Cerebellar nuclear complex (tissue), 1 donor: ENCODE results near the gene SLC35A5.

ENCODE experiments used
- DNase-seq, 2 experiments: peaks; one replicate each; lab custom pipeline; 2025; lab: John Stamatoyannopoulos, UW

The SLC35A5 gene

GRCh38 chr3:112569265-112569664 lies 7.4 kb downstream of the SLC35A5 start:
- no peak for DNase-seq

GRCh38 chr3:112572701-112573100 lies 10.9 kb downstream of the SLC35A5 start:
- no peak for DNase-seq

- no peak for DNase-seq
These were observed 17.4 kb downstream of the SLC35A5 start for GRCh38 chr3:112579232-112579631.

- no peak for DNase-seq
These were observed 17.9 kb downstream of the SLC35A5 start for GRCh38 chr3:112579697-112580096.

- DNase-seq, result no peak
These were observed 20.5 kb downstream of the SLC35A5 start for GRCh38 chr3:112582244-112582874.

- no peak for DNase-seq
These were observed 21.3 kb downstream of the SLC35A5 start for GRCh38 chr3:112583105-112583504.

- DNase-seq, result no peak
These were observed 23.9 kb downstream of the SLC35A5 start for GRCh38 chr3:112585782-112586181.

- no peak for DNase-seq
These were observed 25.5 kb downstream of the SLC35A5 start for GRCh38 chr3:112587336-112587735.

GRCh38 chr3:112593258-112593657 lies 31.4 kb downstream of the SLC35A5 start:
- no peak for DNase-seq

- DNase-seq, result no peak
These were observed 33.0 kb downstream of the SLC35A5 start for GRCh38 chr3:112594856-112595255.

GRCh38 chr3:112597945-112598344 lies 36.1 kb downstream of the SLC35A5 start:
- no peak for DNase-seq

- no peak for DNase-seq
These were observed 36.9 kb downstream of the SLC35A5 start for GRCh38 chr3:112598731-112599130.

- DNase-seq, result no peak
These were observed 40.5 kb downstream of the SLC35A5 start for GRCh38 chr3:112602217-112602838.

GRCh38 chr3:112604536-112604935 lies 42.7 kb downstream of the SLC35A5 start:
- no peak for DNase-seq

GRCh38 chr3:112605285-112605684 lies 43.4 kb downstream of the SLC35A5 start:
- no peak for DNase-seq

- no peak for DNase-seq
These were observed 44.3 kb downstream of the SLC35A5 start for GRCh38 chr3:112606098-112606497.

- no peak for DNase-seq
These were observed 46.0 kb downstream of the SLC35A5 start for GRCh38 chr3:112607863-112608262.

GRCh38 chr3:112610121-112610520 lies 48.3 kb downstream of the SLC35A5 start:
- DNase-seq, result no peak

- DNase-seq, result no peak
These were observed 50.1 kb downstream of the SLC35A5 start for GRCh38 chr3:112611752-112612515.

GRCh38 chr3:112615989-112616731 lies 54.3 kb downstream of the SLC35A5 start:
- no peak for DNase-seq

- no peak for DNase-seq
These were observed 55.4 kb downstream of the SLC35A5 start for GRCh38 chr3:112617285-112617684.

GRCh38 chr3:112619295-112619694 lies 57.5 kb downstream of the SLC35A5 start:
- no peak for DNase-seq
